Measurements from ENCODE around the gene APOBEC2.

- TF ChIP-seq HMGXB4 (CRISPR knock-in tag; IDR thresholded peaks at IDR 0.05; ENCODE audit: borderline replicate concordance) (no peak), RAD21 (conservative IDR thresholded peaks at IDR 0.05 in 1 of 2, IDR thresholded peaks at IDR 0.05 in 1 of 2) (no peak), MAX (IDR thresholded peaks at IDR 0.05) (no peak), ESRRA (IDR thresholded peaks at IDR 0.05; ENCODE audit: borderline replicate concordance, low read length) (no peak), CTCF (IDR thresholded peaks at IDR 0.05) (no peak)
Measured at GRCh38 chr6:41083072-41083471, 30.1 kb downstream of the APOBEC2 start.
